Stimulated activated CD8-positive, alpha-beta memory T cell treated with anti-CD3 and anti-CD28 coated beads, Interleukin-4, amount 100 ng/mL, for 1 hour (primary cell): Measurements from ENCODE around the gene ECD.

Experiments
- DNase-seq, 2 donors: peaks; one replicate each; pipeline ENCODE4 v3.0.0-alpha.2; 2020; ENCODE audit warnings: low read depth in 2 of 2, low spot score in 1 of 2

Gene ECD

GRCh38 chr10:73099141-73099540 is 68.7 kb downstream of the ECD start:
- DNase-seq, result no peak

DNA sequence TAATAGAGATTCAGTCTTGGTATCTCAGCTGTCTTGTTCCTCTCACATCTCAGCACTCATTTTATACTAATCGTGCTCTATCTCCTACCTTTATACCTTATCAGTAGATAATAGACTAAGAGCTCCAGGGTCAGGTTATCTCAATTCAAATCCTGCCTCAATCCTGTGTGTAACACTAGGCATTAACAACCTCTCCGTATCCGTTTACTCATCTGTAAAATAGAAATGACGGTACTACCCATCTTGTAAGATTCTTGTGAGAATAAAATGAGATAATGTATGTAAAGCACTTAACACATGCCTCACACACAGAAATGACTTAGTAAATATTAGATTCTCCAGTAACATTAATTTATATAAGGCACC is 70.5 kb downstream of the ECD start:
- no peak for DNase-seq

- peak; percentile 94 to 97 for DNase-seq
Measured at GRCh38 chr10:73096449-73097304, 71.1 kb downstream of the ECD start, which contains the start of gene P4HA1. Gene P4HA1 (minus strand): TSS chr10:73096866. CDS start chr10:73074883, 21,983 bp downstream.

DNA sequence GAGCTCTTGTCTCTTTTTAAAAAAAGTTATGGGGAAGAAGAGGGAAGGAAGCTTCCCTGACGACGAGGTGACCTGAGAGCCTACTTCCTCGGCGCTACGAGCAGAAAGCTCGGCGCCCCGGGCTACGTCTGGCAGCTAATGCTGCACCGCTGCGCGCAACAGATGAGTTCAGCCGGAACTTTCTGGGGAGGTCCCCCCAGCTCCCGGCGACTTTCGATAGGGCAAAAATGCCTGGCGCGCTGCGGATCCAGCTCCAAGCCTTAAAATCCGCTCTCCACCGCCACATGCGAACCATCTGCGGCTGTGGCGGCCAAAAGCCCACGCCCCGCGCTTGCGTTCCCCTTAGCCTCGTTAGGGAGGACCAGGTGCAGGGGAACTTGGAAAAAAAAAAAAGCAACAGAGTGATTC is 71.8 kb downstream of the ECD start:
- peak; percentile 20 to 45 for DNase-seq

GRCh38 chr10:73095481-73096021 is 72.3 kb downstream of the ECD start:
- DNase-seq, result no peak

DNA sequence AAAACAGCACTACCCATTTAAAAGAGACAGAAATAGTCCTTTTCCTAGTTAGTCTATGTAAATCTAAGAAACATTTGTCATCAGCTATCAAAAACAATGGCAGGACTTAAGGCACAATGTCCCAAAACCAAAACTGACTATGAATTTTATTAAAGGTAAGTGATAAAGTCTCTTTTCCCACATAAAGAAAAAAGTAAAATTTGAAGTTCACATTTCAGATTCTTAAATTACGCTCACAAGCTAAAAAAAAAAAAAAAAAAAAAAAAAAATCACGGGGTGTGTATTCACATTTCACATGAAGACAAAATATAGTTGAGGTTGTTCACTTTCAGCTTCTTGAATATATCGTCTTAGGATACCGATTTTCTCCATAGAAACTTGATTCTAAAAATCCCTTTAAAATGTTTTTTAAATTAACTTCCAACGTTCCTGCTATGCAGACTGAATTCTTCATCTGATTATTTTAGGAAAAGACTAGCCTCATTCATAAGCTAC is 72.8 kb downstream of the ECD start:
- DNase-seq, result no peak

DNA sequence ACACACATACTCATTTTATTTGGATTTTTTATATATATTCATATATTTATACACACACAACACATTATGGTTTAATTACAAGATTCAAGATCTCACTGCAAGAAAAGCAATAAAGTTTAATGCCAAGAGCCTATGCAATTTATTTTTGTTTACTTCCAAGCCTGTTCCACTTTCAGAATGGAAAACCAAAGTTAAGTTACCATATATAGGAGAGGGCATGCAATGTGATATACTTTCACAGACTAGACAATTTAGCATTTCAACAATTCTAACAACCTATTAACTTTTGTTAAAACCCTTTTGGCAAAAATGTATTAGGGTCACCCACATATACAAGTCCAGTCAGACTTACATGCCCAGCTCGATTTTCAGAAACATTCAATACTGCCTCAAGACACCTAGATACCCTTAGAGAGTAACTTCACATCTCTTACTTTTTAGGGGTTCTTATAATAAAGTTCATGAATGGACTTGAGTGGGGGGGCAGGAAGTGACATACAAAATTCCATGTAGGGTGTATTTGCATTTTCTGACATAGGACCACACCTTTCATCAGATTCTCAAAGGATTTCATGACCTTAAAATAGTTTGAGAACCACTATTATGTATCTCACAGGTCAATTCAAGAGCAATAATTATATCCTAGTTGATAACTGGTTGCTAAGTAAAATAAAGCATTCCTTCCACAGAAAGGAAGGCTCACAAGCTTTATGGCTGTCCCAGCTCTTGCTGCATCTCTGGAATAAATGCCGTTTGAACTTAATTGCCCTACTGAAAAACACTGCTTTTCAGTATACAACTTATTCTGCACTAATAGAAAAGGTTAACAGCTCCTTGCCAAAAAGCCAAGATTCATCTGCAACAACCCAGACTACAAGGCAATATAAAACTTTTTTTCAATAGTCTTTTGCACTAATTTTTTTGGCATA is 73.6 kb downstream of the ECD start:
- DNase-seq, result no peak

DNA sequence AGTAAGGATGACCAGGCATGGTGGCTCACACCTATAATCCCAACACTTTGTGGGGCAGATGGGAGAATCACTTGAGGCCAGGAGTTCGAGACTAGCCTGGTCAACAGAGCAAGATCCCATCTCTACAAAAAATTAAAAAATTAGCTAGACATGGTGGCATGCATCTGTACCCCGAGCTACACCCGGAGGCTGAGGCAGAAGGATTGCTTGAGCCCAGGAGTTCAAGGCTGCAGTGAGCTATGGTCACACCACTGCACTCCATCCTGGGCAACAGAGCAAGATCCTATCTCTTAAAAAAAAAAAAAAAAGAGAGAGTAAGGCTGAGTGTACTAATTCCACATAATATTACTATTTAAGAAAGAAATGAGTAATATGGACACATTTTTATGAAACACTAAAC is 75.0 kb downstream of the ECD start:
- no peak for DNase-seq

GRCh38 chr10:73088304-73088703 is 79.5 kb downstream of the ECD start:
- no peak for DNase-seq

DNA sequence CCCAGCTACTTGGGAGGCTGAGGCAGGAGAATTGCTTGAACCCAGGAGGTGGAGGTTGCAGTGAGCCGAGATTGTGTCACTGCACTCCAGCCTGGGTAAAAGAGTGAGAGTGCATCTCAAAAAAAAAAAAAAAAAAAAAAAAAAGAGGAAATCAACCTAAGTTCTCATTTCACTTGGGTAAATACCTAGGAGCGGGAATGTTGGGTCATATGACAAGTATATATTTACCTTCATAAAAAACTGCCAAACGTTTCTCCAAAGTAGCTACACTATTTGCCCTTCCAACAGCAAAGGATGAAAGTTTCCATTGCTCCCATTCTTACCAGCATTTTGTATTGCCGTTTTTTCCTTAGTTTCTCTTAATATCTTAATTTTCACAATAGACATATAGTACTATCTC is 81.0 kb downstream of the ECD start:
- DNase-seq, result no peak

DNA sequence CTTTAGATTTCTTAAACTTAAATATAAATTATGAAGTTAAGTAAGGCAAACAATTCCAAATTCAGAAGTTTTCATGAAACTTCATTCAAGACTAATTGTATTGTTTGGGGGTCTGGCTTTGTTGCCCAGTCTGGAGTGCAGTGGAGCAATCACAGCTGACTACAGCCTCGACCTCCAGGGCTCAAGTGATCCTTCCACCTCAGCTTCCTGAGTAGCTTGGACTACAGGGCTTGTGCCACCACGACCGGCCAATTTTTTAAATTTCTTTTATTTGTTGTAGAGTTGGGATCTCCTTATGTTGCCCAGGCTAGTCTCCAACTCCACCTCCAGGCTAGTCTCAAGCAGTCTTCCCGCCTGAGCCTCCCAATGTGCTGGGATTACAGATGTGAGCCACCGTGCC is 83.6 kb downstream of the ECD start:
- DNase-seq, result no peak
